EH (cell line): Measurements from ENCODE around the gene DCUN1D3.
"Not testable (repeated sequence)": the region's sequence is repeated elsewhere in the genome, so short reads cannot be mapped to it uniquely, and the experiment has no call there.

ENCODE experiments used
- DNase-seq: peaks from one replicate; pipeline ENCODE4 v3.0.0-alpha.2; 2015; ENCODE audit warnings: low read depth

DCUN1D3 gene

GRCh38 chr16:20862162-20862960 is 37.8 kb downstream of the DCUN1D3 start:
- no peak for DNase-seq

- not testable (repeated sequence) for DNase-seq
Measured at GRCh38 chr16:20860995-20861394, 39.2 kb downstream of the DCUN1D3 start.

- no peak for DNase-seq
Measured at GRCh38 chr16:20860361-20860760, 39.8 kb downstream of the DCUN1D3 start.

GRCh38 chr16:20859699-20860098 is 40.5 kb downstream of the DCUN1D3 start:
- no peak for DNase-seq

GRCh38 chr16:20859229-20859628 is 40.9 kb downstream of the DCUN1D3 start:
- no peak for DNase-seq

- no peak for DNase-seq
Measured at GRCh38 chr16:20857281-20857680, 42.9 kb downstream of the DCUN1D3 start.

- DNase-seq: no peak
Measured at GRCh38 chr16:20854963-20855362, 45.2 kb downstream of the DCUN1D3 start.

GRCh38 chr16:20853981-20854620 is 46.1 kb downstream of the DCUN1D3 start:
- no peak for DNase-seq

- DNase-seq: no peak
Measured at GRCh38 chr16:20853143-20853542, 47.0 kb downstream of the DCUN1D3 start.

- DNase-seq: peak; percentile 92
Measured at GRCh38 chr16:20851601-20852000, 48.6 kb downstream of the DCUN1D3 start.

GRCh38 chr16:20850981-20851380 is 49.2 kb downstream of the DCUN1D3 start:
- DNase-seq: no peak

GRCh38 chr16:20849589-20850390 is 50.4 kb downstream of the DCUN1D3 start:
- DNase-seq: peak; percentile 72

- DNase-seq: no peak
Measured at GRCh38 chr16:20847550-20847949, 52.6 kb downstream of the DCUN1D3 start.

- no peak for DNase-seq
Measured at GRCh38 chr16:20846551-20846950, 53.6 kb downstream of the DCUN1D3 start.

- no peak for DNase-seq
Measured at GRCh38 chr16:20846030-20846429, 54.1 kb downstream of the DCUN1D3 start.

- no peak for DNase-seq
Measured at GRCh38 chr16:20844588-20844987, 55.6 kb downstream of the DCUN1D3 start.

- DNase-seq: no peak
Measured at GRCh38 chr16:20844054-20844453, 56.1 kb downstream of the DCUN1D3 start.

GRCh38 chr16:20839504-20839903 is 60.7 kb downstream of the DCUN1D3 start:
- no peak for DNase-seq

- DNase-seq: no peak
Measured at GRCh38 chr16:20838240-20838639, 61.9 kb downstream of the DCUN1D3 start.

GRCh38 chr16:20833086-20833485 is 67.1 kb downstream of the DCUN1D3 start:
- no peak for DNase-seq

- DNase-seq: no peak
Measured at GRCh38 chr16:20830372-20830771, 69.8 kb downstream of the DCUN1D3 start.

GRCh38 chr16:20829536-20829935 is 70.6 kb downstream of the DCUN1D3 start:
- DNase-seq: no peak
